Smooth muscle cell (in vitro differentiated cells): ENCODE measurements around the gene HOMER2. TPM values are rescaled to one million over a fixed set of nuclear protein-coding genes. Genes with fewer than 3 reads are reported as not detected.

Source experiments
- DNase-seq: peaks from one replicate; lab custom pipeline; 2025; ENCODE audit not compliant: unreplicated experiment; lab: John Stamatoyannopoulos, UW
- H2AFZ ChIP-seq: fragments of 200-600 bp; sonication (generic); 2 replicates; pipeline ENCODE4 v1.6.0; 2016; ENCODE audit warnings: antibody characterized with exemption, low read depth, mild to moderate bottlenecking
- H3F3A ChIP-seq: fragments of 200-600 bp; sonication (generic); 2 replicates; pipeline ENCODE4 v1.6.0; 2017; ENCODE audit warnings: antibody characterized with exemption, low read depth
- H3K27ac ChIP-seq: fragments of 200-600 bp; sonication (generic); 2 replicates; pipeline ENCODE4 v1.5.1; 2016; ENCODE audit warnings: low read depth, mild to moderate bottlenecking
- H3K27me3 ChIP-seq: fragments of 200-600 bp; sonication (generic); 2 replicates; pipeline ENCODE4 v1.6.1; 2016; ENCODE audit warnings: low read depth, mild to moderate bottlenecking
- H3K36me3 ChIP-seq: fragments of 200-600 bp; sonication (generic); 2 replicates; pipeline ENCODE4 v1.5.1; 2016; ENCODE audit warnings: low read depth
- H3K4me1 ChIP-seq: fragments of 200-600 bp; sonication (generic); 2 replicates; pipeline ENCODE4 v1.5.1; 2016; ENCODE audit warnings: low read depth
- H3K4me2 ChIP-seq: fragments of 200-600 bp; sonication (generic); 2 replicates; pipeline ENCODE4 v1.6.0; 2016; ENCODE audit warnings: mild to moderate bottlenecking
- H3K4me3 ChIP-seq: fragments of 200-600 bp; sonication (generic); 2 replicates; pipeline ENCODE4 v1.5.1; 2016; ENCODE audit warnings: mild to moderate bottlenecking
- H3K79me2 ChIP-seq: fragments of 200-600 bp; sonication (generic); 2 replicates; pipeline ENCODE4 v1.6.0; 2016; ENCODE audit warnings: low read depth, mild to moderate bottlenecking
- H3K9ac ChIP-seq: fragments of 200-600 bp; sonication (generic); 2 replicates; pipeline ENCODE4 v1.6.0; 2016; ENCODE audit warnings: low read depth
- H3K9me3 ChIP-seq: fragments of 200-600 bp; sonication (generic); replicated peaks from 2 replicates; pipeline ENCODE4 v1.5.1; 2016; ENCODE audit warnings: low read depth
- H4K20me1 ChIP-seq: fragments of 200-600 bp; sonication (generic); 2 replicates; pipeline ENCODE4 v1.6.0; 2016; ENCODE audit warnings: low read depth
- CTCF ChIP-seq: fragments of 200-600 bp; sonication (generic); IDR thresholded peaks from 2 replicates; pipeline ENCODE4 v1.5.1; 2017; ENCODE audit warnings: borderline replicate concordance, mild to moderate bottlenecking, antibody characterized with exemption; ENCODE audit not compliant: insufficient read depth, poor library complexity, severe bottlenecking
- WGBS: methylation state at CpG from one replicate; pipeline ENCODE4 v1.1.7; 2016; ENCODE audit warnings: low lambda C conversion rate; 5-methylcytosine and 5-hydroxymethylcytosine counted together
- polyA plus RNA-seq: library from polyadenylated mRNA; unstranded; fragments of >200 nt; fragmentation: Nextera tagmentation; extraction: Ambion mirVana; gene quantifications from 2 replicates; pipeline ENCODE4 v1.2.1, GENCODE V29; 2016
- total RNA-seq: library from RNA; depleted of rRNA; stranded (reverse); fragments of >200 nt; gene quantifications from 2 replicates; pipeline ENCODE4 v1.2.3, GENCODE V29; 2014

Gene HOMER2
- total and polyA plus RNA-seq, 2 experiments from 2014 or later, result 3.1 to 18.8 TPM

- Histone ChIP-seq H3K36me3 (no peaks in the 10 kb centered on the region), H3K27ac (no peak overlapping the region), H3F3A (no peaks in the 10 kb centered on the region), H3K4me2 (no peak overlapping the region), H3K79me2 (no peaks in the 10 kb centered on the region), H4K20me1 (no peaks in the 10 kb centered on the region), H3K9ac (no peak overlapping the region), H3K4me3 (no peak overlapping the region), H3K4me1 (no peaks in the 10 kb centered on the region), H3K9me3 (no peaks in the 10 kb centered on the region), H2AFZ (no peak overlapping the region), H3K27me3 (no peaks in the 10 kb centered on the region)
- no peak for TF ChIP-seq CTCF
- WGBS, result 35% methylated on average over 7 of the region's 7 CpGs
- no peak for DNase-seq
These were observed 77.0 kb downstream of the HOMER2 start for GRCh38 chr15:82875411-82876003.

- H3K4me2 ChIP-seq, result no peak overlapping the region
- no peaks in the 10 kb centered on the region for H3K79me2 ChIP-seq
- no peak overlapping the region for H3K4me3 ChIP-seq
- H3K9me3 ChIP-seq, result no peaks in the 10 kb centered on the region
- H3F3A ChIP-seq, result no peaks in the 10 kb centered on the region
- H3K27me3 ChIP-seq, result no peaks in the 10 kb centered on the region
- H3K9ac ChIP-seq, result no peak overlapping the region
- no peak for TF ChIP-seq CTCF
- no peak for DNase-seq
- 95% methylated on average over 10 of the region's 10 CpGs for WGBS
- no peaks in the 10 kb centered on the region for H3K36me3 ChIP-seq
- no peak overlapping the region for H2AFZ ChIP-seq
- no peak overlapping the region for H3K27ac ChIP-seq
- no peaks in the 10 kb centered on the region for H4K20me1 ChIP-seq
- no peaks in the 10 kb centered on the region for H3K4me1 ChIP-seq
These were observed 77.6 kb downstream of the HOMER2 start for GRCh38 chr15:82874961-82875360.

- Histone ChIP-seq H3K4me3 (no peak overlapping the region), H3K9ac (no peak overlapping the region), H3F3A (no peaks in the 10 kb centered on the region), H2AFZ (no peak overlapping the region), H3K36me3 (no peaks in the 10 kb centered on the region), H4K20me1 (no peaks in the 10 kb centered on the region), H3K79me2 (no peaks in the 10 kb centered on the region), H3K9me3 (no peaks in the 10 kb centered on the region), H3K27ac (no peak overlapping the region), H3K27me3 (no peaks in the 10 kb centered on the region), H3K4me2 (no peak overlapping the region), H3K4me1 (no peaks in the 10 kb centered on the region)
- no peak for TF ChIP-seq CTCF
- 91% methylated on average over 1 of the region's 1 CpG for WGBS
- no peak for DNase-seq
These were observed 78.3 kb downstream of the HOMER2 start for GRCh38 chr15:82874267-82874666.

GRCh38 chr15:82873000-82873680 lies 79.4 kb downstream of the HOMER2 start:
- Histone ChIP-seq H3K4me1 (no peaks in the 10 kb centered on the region), H3F3A (no peaks in the 10 kb centered on the region), H4K20me1 (no peaks in the 10 kb centered on the region), H2AFZ (no peak overlapping the region), H3K4me2 (no peak overlapping the region), H3K4me3 (no peak overlapping the region), H3K27ac (no peak overlapping the region), H3K36me3 (no peaks in the 10 kb centered on the region), H3K27me3 (no peaks in the 10 kb centered on the region), H3K9me3 (no peaks in the 10 kb centered on the region), H3K9ac (no peak overlapping the region), H3K79me2 (no peaks in the 10 kb centered on the region)
- DNase-seq, result no peak
- TF ChIP-seq CTCF, result no peak
- WGBS, result 87% methylated on average over 7 of the region's 7 CpGs
